Ovary (tissue), 3 donors: ENCODE data around the gene GSK3A.

Experiments used
- EP300 ChIP-seq: sonication (generic); formaldehyde crosslinking; IDR thresholded peaks from one replicate; pipeline ENCODE4 v1.6.1; 2017; ENCODE audit warnings: antibody characterized with exemption
- TF ChIP-seq, protein P1 (sequence below), 3 donors: fragments of 450-650 bp in 2 of 3; fragments of 200-600 bp in 1 of 3; IDR thresholded peaks; one replicate each; pipeline versions ENCODE4 v1.5.1 to v1.8.0; 2016 to 2022; ENCODE audit warnings: antibody characterized with exemption in 3 of 3, mild to moderate bottlenecking in 1 of 3
- donor health status: DM: no; HTN: no; CAD: no.

DNA sequence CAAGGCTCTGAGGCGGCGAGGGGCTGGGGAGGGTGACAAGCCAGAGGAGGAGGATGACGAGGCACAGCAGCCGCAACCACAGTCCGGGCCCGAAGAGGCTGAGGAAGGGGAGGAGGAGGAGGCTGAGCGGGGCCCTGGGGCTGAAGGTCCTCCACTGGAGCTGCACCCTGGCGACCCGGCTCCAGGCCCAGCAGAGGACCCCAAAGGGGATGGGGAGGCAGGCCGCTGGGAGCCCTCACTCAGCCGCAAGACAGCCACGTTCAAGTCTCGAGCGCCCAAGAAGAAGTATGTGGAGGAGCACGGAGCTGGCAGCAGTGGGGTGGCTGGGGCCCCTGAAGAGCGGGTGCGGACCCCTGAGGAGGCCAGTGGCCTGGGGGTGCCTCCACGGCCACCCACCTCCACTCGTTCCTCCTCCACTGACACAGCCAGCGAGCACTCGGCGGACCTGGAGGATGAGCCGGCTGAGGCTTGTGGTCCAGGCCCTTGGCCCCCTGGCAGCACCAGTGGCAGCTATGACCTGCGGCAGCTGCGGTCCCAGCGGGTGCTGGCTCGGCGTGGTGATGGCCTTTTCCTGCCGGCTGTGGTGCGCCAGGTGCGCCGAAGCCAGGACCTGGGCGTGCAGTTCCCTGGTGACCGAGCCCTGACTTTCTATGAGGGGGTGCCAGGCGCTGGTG is 29.6 kb upstream of the GSK3A start:
- TF ChIP-seq, protein P1, sequence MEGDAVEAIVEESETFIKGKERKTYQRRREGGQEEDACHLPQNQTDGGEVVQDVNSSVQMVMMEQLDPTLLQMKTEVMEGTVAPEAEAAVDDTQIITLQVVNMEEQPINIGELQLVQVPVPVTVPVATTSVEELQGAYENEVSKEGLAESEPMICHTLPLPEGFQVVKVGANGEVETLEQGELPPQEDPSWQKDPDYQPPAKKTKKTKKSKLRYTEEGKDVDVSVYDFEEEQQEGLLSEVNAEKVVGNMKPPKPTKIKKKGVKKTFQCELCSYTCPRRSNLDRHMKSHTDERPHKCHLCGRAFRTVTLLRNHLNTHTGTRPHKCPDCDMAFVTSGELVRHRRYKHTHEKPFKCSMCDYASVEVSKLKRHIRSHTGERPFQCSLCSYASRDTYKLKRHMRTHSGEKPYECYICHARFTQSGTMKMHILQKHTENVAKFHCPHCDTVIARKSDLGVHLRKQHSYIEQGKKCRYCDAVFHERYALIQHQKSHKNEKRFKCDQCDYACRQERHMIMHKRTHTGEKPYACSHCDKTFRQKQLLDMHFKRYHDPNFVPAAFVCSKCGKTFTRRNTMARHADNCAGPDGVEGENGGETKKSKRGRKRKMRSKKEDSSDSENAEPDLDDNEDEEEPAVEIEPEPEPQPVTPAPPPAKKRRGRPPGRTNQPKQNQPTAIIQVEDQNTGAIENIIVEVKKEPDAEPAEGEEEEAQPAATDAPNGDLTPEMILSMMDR (IDR thresholded peaks at IDR 0.05) = no peak
- no peak for TF ChIP-seq EP300
